Vagina (tissue), 2 donors: ENCODE results near the gene GDF7. TPM values are rescaled to one million over a fixed set of nuclear protein-coding genes. Genes with fewer than 3 reads are reported as not detected.

ENCODE experiments used
- DNase-seq, 2 donors: peaks; one replicate each; pipeline ENCODE4 v3.0.0-alpha.2; 2017; ENCODE audit errors: extremely low spot score in 2 of 2
- H3K27ac ChIP-seq: fragments of 200-600 bp; sonication (generic); one replicate; pipeline ENCODE4 v1.5.1; 2019
- H3K27me3 ChIP-seq: fragments of 200-600 bp; sonication (generic); one replicate; pipeline ENCODE4 v1.5.1; 2019
- H3K36me3 ChIP-seq, 2 donors: fragments of 200-600 bp; sonication (generic); one replicate each; pipeline ENCODE4 v1.5.1; 2017 to 2019
- H3K4me1 ChIP-seq: fragments of 200-600 bp; sonication (generic); one replicate; pipeline ENCODE4 v1.5.1; 2019
- H3K4me3 ChIP-seq, 2 donors: fragments of 200-600 bp; sonication (generic); 1 replicate in 1 of 2; 2 replicates in 1 of 2; pipeline ENCODE4 v1.5.1; 2016 to 2019
- H3K9me3 ChIP-seq: fragments of 200-600 bp; sonication (generic); one replicate; pipeline ENCODE4 v1.5.1; 2019
- CTCF ChIP-seq, 3 experiments: fragments of 450-650 bp in 2 of 3; fragments of 200-600 bp in 1 of 3; sonication (generic) in 1 of 3; IDR thresholded peaks; one replicate each; pipeline ENCODE4 v1.5.1; 2017 to 2019; ENCODE audit warnings: antibody characterized with exemption in 3 of 3, mild to moderate bottlenecking in 2 of 3, moderate library complexity in 2 of 3
- POLR2A ChIP-seq, 2 donors: fragments of 450-650 bp; IDR thresholded peaks; one replicate each; pipeline ENCODE4 v1.6.1; 2017; ENCODE audit warnings: antibody characterized with exemption in 2 of 2, mild to moderate bottlenecking in 2 of 2, moderate library complexity in 2 of 2
- POLR2AphosphoS5 ChIP-seq, 2 donors: sonication (generic); formaldehyde crosslinking; IDR thresholded peaks; one replicate each; pipeline ENCODE4 v1.9.0; 2017; ENCODE audit warnings: antibody characterized with exemption in 2 of 2, mild to moderate bottlenecking in 2 of 2, low read depth in 1 of 2; ENCODE audit not compliant: insufficient read depth in 1 of 2
- intact Hi-C: fragments of 100-400 bp; cut with DNase I; formaldehyde crosslinking; loops from one replicate; pipeline ENCODE4 v1.15.1; 2023
- total RNA-seq: library from RNA; depleted of rRNA; stranded (reverse); fragments of >200 nt; gene quantifications from one replicate; pipeline ENCODE4 v1.2.3, GENCODE V29; 2016

GDF7 gene
- total RNA-seq, 1 donor from 2014 or later: 9.3 TPM

DNA sequence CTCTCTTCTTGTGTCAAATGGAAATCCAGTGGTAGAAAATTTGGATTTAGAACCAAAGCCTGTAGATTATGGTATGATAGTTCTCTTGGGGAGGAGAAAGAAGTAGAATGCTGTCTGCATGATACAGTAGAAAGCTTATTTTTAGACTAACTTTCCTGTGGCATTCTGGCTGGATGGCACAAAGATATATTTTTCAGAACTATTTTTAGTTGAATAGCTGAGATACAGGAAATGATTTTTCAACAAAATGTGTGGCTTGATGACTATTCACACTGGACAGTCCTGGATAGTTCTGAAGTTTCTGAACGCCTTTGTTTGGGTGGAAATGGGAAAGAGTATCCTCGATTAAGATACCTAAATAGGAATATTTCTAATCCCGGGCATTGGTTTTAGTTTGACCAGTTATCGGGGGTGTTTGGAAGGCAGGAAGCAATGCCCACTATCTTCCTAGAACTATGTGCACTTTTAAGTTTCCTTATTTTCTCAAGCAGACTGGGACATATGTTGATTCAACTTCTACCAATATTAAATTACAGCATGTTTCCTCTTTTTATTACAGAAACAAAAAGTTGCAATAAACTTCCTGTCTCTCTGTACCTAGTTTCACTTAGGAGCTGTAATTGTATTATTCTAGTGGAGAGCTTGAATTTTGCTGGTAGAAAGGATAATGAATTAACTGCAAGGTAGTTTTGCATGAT, 32.1 kb downstream of the GDF7 start:
- TF ChIP-seq POLR2A (IDR thresholded peaks at IDR 0.05) (no peak), CTCF (IDR thresholded peaks at IDR 0.05) (no peak), POLR2AphosphoS5 (IDR thresholded peaks at IDR 0.05; ENCODE audit: insufficient read depth in 1 of 2, low read depth in 1 of 2) (no peak)

GRCh38 chr2:20702563-20702962, 35.6 kb downstream of the GDF7 start:
- no peak for DNase-seq
- Histone ChIP-seq H3K4me3 (no peak overlapping the region), H3K36me3 (no peaks in the 10 kb centered on the region), H3K27me3 (no peaks in the 10 kb centered on the region), H3K27ac (no peak overlapping the region), H3K9me3 (no peaks in the 10 kb centered on the region), H3K4me1 (no peaks in the 10 kb centered on the region)
- intact Hi-C loops: no loop called here
- TF ChIP-seq CTCF (IDR thresholded peaks at IDR 0.05) (no peak), POLR2A (IDR thresholded peaks at IDR 0.05) (no peak), POLR2AphosphoS5 (IDR thresholded peaks at IDR 0.05; ENCODE audit: insufficient read depth in 1 of 2, low read depth in 1 of 2) (no peak)

More for the DNA sequence above, 32.1 kb downstream of the GDF7 start:
- no peaks in the 10 kb centered on the region for H3K9me3 ChIP-seq
- H3K4me3 ChIP-seq: no peak overlapping the region
- no peaks in the 10 kb centered on the region for H3K4me1 ChIP-seq
- no peak for DNase-seq
- no peaks in the 10 kb centered on the region for H3K36me3 ChIP-seq
- intact Hi-C loops: no loop called here
- no peak overlapping the region for H3K27ac ChIP-seq
- H3K27me3 ChIP-seq: no peaks in the 10 kb centered on the region

DNA sequence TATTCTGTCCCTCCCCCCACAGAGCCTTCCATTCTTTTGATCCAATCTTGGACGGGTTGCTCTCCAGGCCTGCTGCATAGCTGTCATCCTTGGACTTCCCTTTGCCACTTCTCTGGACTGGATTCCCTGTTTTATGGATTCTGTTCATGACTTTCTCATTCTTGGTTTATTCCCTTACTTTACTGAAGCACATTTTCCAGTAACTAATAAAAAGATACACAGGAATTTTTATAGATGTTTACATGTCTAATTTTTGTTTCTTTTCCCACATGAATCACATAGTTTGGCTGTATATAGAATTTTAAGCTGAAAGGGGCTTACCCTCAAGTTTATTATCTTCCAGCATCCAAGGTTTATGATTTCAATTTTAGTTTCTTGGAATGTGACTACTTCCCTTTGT, 37.9 kb downstream of the GDF7 start:
- H3K27me3 ChIP-seq: no peaks in the 10 kb centered on the region
- intact Hi-C loops: no loop called here
- no peaks in the 10 kb centered on the region for H3K9me3 ChIP-seq
- TF ChIP-seq POLR2A (IDR thresholded peaks at IDR 0.05) (no peak), POLR2AphosphoS5 (IDR thresholded peaks at IDR 0.05; ENCODE audit: insufficient read depth in 1 of 2, low read depth in 1 of 2) (no peak), CTCF (IDR thresholded peaks at IDR 0.05) (no peak)
- H3K4me3 ChIP-seq: no peak overlapping the region
- DNase-seq: no peak
- H3K4me1 ChIP-seq: no peaks in the 10 kb centered on the region
- H3K27ac ChIP-seq: no peak overlapping the region
- no peaks in the 10 kb centered on the region for H3K36me3 ChIP-seq

DNA sequence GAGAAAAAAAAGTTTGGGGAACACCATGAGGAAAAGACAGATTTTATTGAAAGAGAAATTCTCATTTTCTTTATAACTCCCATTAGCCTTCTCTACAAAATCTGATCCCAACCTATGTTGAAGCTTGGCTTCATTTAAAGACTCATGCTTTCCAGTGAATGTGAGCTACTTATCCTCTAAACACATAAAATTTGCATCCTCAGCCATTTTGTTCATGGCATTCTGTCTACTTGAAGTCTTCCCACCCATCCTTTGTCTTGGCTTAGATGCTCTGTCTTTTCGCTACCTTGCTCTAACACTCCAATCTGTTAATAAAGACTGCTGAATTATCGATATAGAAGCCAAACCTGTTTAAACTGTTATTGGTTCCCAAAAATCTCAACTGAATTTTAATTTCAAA, 39.3 kb downstream of the GDF7 start:
- TF ChIP-seq POLR2A (IDR thresholded peaks at IDR 0.05) (no peak), POLR2AphosphoS5 (IDR thresholded peaks at IDR 0.05; ENCODE audit: insufficient read depth in 1 of 2, low read depth in 1 of 2) (no peak), CTCF (IDR thresholded peaks at IDR 0.05) (no peak)
- no peak for DNase-seq
- intact Hi-C loops: no loop called here
- Histone ChIP-seq H3K27me3 (no peaks in the 10 kb centered on the region), H3K36me3 (no peaks in the 10 kb centered on the region), H3K4me1 (no peaks in the 10 kb centered on the region), H3K27ac (no peak overlapping the region), H3K4me3 (no peak overlapping the region), H3K9me3 (no peaks in the 10 kb centered on the region)

DNA sequence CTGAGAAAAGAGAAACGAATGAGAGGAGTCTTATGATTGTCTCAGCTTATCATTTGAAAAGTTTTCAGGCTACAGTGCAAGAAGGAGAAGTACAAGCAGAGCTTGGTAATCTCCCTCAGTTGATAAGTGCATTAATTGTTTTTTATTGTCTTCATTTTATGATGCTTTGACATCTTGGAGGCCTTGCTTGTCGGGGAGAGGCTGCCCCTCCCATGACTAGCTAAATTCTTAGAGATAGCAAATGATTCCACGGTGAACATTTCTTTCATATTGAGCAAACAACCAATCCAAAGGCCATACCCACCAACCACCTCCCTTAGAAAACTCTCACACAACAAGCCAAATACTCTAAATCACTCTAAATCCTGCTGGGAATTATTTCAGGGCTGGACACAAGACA, 39.8 kb downstream of the GDF7 start:
- no peak for DNase-seq
- Histone ChIP-seq H3K27me3 (no peaks in the 10 kb centered on the region), H3K9me3 (no peaks in the 10 kb centered on the region), H3K36me3 (no peaks in the 10 kb centered on the region), H3K4me3 (no peak overlapping the region), H3K27ac (no peak overlapping the region), H3K4me1 (no peaks in the 10 kb centered on the region)
- intact Hi-C loops: no loop called here
- TF ChIP-seq POLR2A (IDR thresholded peaks at IDR 0.05) (no peak), POLR2AphosphoS5 (IDR thresholded peaks at IDR 0.05; ENCODE audit: insufficient read depth in 1 of 2, low read depth in 1 of 2) (no peak), CTCF (IDR thresholded peaks at IDR 0.05) (no peak)
